Large intestine (tissue), 3 donors: ENCODE data around the gene TLCD4. TPM values are rescaled to one million over a fixed set of nuclear protein-coding genes. Genes with fewer than 3 reads are reported as not detected.

Experiments used
- DNase-seq, 2 donors: peaks; one replicate each; pipeline versions ENCODE4 v3.0.0 to v3.0.0-alpha.2; 2013
- H3K27ac ChIP-seq: one replicate; pipeline ENCODE4 v1.5.1; 2013; ENCODE audit warnings: low read length
- H3K27me3 ChIP-seq: 2 replicates; pipeline ENCODE4 v1.6.1; 2013; ENCODE audit warnings: low read length; ENCODE audit not compliant: control insufficient read depth, insufficient read depth
- H3K36me3 ChIP-seq: 2 replicates; pipeline ENCODE4 v1.6.1; 2013; ENCODE audit warnings: low read length; ENCODE audit not compliant: control insufficient read depth, insufficient read depth
- H3K4me1 ChIP-seq: one replicate; pipeline ENCODE4 v1.6.1; 2013; ENCODE audit warnings: low read length; ENCODE audit not compliant: control insufficient read depth, insufficient read depth
- H3K4me3 ChIP-seq: one replicate; pipeline ENCODE4 v1.5.1; 2013; ENCODE audit warnings: low read length
- H3K9me3 ChIP-seq: one replicate; pipeline ENCODE4 v1.6.1; 2013; ENCODE audit warnings: mild to moderate bottlenecking, low read depth, low read length, moderate library complexity; ENCODE audit not compliant: control insufficient read depth
- WGBS: methylation state at CpG from one replicate; pipeline ENCODE4 v1.1.5; 2013; ENCODE audit warnings: low lambda C conversion rate; ENCODE audit not compliant: insufficient coverage; 5-methylcytosine and 5-hydroxymethylcytosine counted together
- polyA plus RNA-seq: library from polyadenylated mRNA; unstranded; fragments of 120-200 nt; gene quantifications from one replicate; pipeline ENCODE4 v1.2.1, GENCODE V29; 2013

TLCD4 gene
- polyA plus RNA-seq, 1 donor: 4.9 TPM

DNA sequence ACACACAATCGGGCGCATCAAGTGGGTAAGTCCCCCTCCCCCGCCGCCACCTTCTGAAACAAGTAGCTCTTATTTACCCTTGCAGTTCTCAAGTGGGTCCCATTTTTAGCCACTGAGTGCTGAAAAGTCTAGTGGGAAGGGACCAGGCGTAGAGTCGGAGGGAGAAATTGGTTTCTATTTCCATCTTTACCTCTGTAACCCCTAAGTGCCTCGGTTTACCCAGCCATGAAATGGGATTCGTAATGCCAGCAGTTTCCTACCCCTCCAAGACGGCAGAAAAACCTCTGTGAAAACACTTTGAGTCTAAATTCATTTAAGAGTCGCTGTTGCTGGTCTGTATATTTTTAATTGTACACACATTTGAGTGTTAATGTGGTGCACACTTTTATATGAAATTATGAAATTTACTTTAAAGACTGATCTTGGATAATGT is 928 bp downstream of the TLCD4 start:
- no CpG with 5 or more reads among the region's 10 CpGs for WGBS
- H3K4me1 ChIP-seq: peaks cover 3% of the 10 kb centered on the region
- H3K27me3 ChIP-seq: peaks cover 3% of the 10 kb centered on the region

DNA sequence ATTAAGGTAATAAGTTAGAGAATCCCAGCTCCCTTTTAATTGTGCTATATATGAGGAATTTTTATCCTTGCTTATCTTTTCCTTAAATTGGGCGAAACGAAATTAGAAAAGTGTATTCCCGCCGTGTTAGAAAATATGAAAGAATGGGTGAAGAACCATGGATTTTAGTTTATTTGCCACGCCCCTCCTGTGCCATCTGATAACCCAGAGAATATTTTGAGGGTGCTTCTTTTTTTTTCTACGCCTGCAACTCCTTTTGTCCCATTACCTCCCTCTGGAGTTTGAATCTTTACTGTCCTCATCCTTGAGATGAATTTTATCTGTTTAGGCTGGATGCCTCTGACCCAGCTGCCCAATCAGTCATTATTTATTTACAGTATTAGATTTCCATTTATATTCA is 1.6 kb downstream of the TLCD4 start:
- H3K4me3 ChIP-seq: no peak overlapping the region
- peaks cover 3% of the 10 kb centered on the region for H3K4me1 ChIP-seq
- H3K27me3 ChIP-seq: peaks cover 3% of the 10 kb centered on the region
- no peak overlapping the region for H3K27ac ChIP-seq
- no peaks in the 10 kb centered on the region for H3K9me3 ChIP-seq
- H3K36me3 ChIP-seq: no peaks in the 10 kb centered on the region
- DNase-seq: no peak
- 100% methylated on average over 2 of the region's 6 CpGs for WGBS

More for the DNA sequence above, 928 bp downstream of the TLCD4 start:
- H3K9me3 ChIP-seq: no peaks in the 10 kb centered on the region
- no peak for DNase-seq
- H3K4me3 ChIP-seq: peak overlapping the region; percentile 66
- no peak overlapping the region for H3K27ac ChIP-seq
- H3K36me3 ChIP-seq: no peaks in the 10 kb centered on the region

DNA sequence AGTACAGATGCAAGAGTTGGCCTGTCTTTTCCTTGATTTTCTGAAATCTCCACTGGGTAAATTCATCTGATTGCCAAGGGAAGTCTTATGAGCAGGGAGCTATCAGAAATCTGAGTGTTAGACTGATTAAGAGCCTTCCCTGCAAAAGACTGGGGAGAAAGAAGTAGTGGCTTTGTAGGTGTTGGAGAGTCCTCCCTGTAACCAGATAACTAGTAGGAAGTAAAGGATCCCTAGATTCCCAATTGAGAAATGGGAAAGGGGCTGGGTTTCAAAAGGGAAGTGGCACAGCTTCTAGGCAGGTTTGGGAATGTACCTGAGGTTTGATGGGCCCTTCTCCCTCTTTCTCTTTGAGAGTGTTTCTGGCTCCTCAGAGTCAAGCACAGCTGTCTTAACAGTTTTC is 2.1 kb downstream of the TLCD4 start:
- Histone ChIP-seq H3K4me1 (peaks cover 3% of the 10 kb centered on the region), H3K9me3 (no peaks in the 10 kb centered on the region), H3K4me3 (no peak overlapping the region), H3K27me3 (peaks cover 3% of the 10 kb centered on the region), H3K36me3 (no peaks in the 10 kb centered on the region), H3K27ac (no peak overlapping the region)
- DNase-seq: no peak

DNA sequence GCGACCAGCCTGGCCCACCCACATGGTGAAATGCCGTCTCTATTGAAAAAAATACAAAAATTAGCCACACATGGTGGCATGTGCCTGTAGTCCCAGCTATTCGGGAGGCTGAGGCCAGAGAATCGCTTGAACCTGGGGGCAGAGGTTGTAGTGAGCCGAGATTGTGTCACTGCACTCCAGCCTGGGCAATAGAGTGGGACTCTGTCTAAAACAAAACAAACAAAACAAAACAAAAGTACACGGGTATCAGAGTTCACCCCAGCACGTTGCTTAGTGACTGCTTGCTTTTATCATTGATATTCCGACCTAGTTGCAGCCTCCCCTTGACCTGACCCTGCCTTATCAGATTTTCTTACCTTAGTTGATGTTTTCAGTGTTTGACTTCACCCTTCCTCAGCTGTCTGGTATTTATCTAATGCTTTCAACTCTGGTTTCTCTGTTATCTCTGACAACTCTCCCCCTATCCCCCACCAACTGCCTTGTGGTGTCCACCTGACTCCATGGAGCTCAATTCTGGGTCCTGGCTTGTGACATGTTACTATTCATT is 5.1 kb downstream of the TLCD4 start:
- Histone ChIP-seq H3K27ac (no peak overlapping the region), H3K27me3 (peaks cover 3% of the 10 kb centered on the region), H3K4me3 (no peak overlapping the region), H3K36me3 (no peaks in the 10 kb centered on the region), H3K4me1 (peaks cover 7% of the 10 kb centered on the region), H3K9me3 (no peaks in the 10 kb centered on the region)
- peak; percentile 32 to 63 for DNase-seq
- whole genome bisulfite sequencing: no CpG with 5 or more reads among the region's 8 CpGs

DNA sequence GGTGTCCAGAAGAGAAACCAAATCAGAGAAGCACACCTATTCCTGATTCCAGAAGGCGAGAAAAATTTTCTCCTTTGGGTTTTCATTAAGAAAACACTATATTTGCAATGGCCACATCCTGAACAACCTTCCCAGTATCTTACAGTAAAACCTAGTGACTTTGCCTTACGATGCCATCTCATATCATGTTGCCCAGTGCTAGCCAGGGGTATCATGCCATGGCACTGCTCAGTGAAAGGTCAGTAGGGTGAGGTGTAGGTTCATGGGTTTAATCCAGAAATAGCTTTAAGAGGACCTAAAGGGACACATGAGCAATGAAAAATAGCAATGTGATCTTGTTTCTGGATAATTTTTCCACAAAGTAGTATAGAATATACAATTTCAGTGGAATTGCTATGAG is 7.2 kb downstream of the TLCD4 start:
- peaks cover 7% of the 10 kb centered on the region for H3K4me1 ChIP-seq
- DNase-seq: no peak
- no peaks in the 10 kb centered on the region for H3K9me3 ChIP-seq
- H3K27me3 ChIP-seq: no peaks in the 10 kb centered on the region
- no peaks in the 10 kb centered on the region for H3K36me3 ChIP-seq
- WGBS: no CpG with 5 or more reads among the region's 2 CpGs
- no peak overlapping the region for H3K27ac ChIP-seq
- H3K4me3 ChIP-seq: no peak overlapping the region

DNA sequence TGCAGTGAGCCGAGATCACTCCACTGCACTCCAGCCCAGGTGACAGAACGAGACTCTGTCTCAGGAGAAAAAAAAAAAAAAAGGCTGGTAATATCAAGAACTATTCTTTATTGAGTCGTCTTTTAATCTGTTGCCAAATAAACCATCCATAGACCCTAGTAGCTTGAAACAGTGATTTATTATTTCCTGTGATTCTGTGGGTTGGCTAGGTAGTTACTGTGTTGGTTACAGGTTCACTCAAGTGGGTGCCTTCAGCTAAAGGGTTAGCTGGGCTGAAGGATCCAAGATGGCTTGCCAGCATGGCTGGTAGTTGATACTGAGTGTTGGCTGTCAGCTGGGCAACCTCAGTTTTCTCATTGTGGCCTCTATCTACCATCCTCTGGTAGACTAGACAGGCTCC is 9.2 kb downstream of the TLCD4 start:
- H3K4me1 ChIP-seq: peaks cover 7% of the 10 kb centered on the region

DNA sequence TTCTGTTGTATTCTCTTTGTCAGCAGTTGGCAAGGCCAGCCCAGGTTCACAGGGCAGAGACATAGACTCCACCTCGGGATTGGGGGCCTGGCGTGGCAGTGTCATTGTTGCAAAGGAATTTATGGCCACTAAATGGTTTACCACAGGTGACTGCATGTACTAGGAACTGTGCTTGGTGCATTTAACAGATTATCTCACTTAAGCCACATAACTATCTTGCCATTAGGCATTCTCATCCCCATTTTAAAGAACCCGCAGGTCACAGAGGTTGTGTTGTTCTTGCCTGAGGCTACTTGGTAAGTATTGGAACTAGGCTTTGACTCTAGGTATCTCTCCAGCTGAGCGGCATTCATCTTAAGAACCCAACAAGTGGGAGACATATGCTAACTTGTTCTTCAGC is 9.7 kb downstream of the TLCD4 start:
- WGBS: no CpG with 5 or more reads among the region's 4 CpGs
- Histone ChIP-seq H3K36me3 (no peaks in the 10 kb centered on the region), H3K9me3 (no peaks in the 10 kb centered on the region), H3K27me3 (no peaks in the 10 kb centered on the region), H3K4me1 (peaks cover 7% of the 10 kb centered on the region), H3K27ac (no peak overlapping the region), H3K4me3 (no peak overlapping the region)
- peak; percentile 38 to 64 for DNase-seq

More for the DNA sequence above, 9.2 kb downstream of the TLCD4 start:
- WGBS: 100% methylated on average over 2 of the region's 3 CpGs
- no peak overlapping the region for H3K4me3 ChIP-seq
- H3K27ac ChIP-seq: peak overlapping the region; percentile 25
- no peak for DNase-seq
- H3K9me3 ChIP-seq: no peaks in the 10 kb centered on the region
- H3K36me3 ChIP-seq: no peaks in the 10 kb centered on the region
- H3K27me3 ChIP-seq: no peaks in the 10 kb centered on the region

DNA sequence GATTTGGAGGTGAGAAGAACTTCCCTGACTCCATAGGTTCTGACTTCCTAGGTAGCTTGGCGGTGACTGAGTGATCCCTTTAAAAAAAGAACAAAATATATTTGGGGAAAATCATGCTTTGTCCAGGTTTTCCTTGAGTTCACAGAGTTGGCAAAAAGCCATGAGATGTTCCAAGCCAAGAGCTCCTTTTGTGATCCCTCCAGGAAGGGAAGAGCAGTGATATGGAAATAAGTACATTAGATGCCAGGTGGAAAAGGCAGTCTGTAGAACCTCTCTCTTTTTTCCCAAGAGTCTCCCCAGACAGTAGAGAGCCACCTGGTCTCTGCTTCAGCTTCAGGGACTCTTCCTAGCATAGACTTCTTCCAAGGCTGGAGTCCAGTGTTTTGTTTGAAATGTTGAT is 10.2 kb downstream of the TLCD4 start:
- Histone ChIP-seq H3K27ac (no peak overlapping the region), H3K9me3 (no peaks in the 10 kb centered on the region), H3K36me3 (no peaks in the 10 kb centered on the region), H3K4me1 (peaks cover 7% of the 10 kb centered on the region), H3K27me3 (no peaks in the 10 kb centered on the region), H3K4me3 (no peak overlapping the region)
- no CpG with 5 or more reads among the region's 1 CpG for WGBS
- no peak for DNase-seq

DNA sequence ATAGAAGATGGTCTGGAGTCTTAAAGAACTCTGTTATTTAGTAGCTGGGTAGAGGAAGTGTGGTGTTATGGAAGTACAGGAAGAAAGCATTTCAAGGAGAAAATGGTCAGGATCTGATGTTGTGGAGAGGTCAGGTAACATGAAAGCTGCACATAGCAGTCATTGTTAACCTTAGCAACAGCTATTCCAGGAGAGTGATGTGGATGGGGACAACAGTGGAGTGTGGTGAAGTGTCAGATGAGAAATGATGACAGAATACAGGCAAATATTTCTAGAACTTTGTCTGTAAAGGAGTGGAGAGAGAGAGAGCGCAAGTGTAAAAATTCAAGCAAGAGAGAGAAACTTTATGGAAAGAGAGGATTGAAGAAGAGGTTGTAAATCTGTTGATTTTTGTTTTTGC is 15.6 kb downstream of the TLCD4 start:
- no peaks in the 10 kb centered on the region for H3K36me3 ChIP-seq
- H3K27ac ChIP-seq: no peak overlapping the region
- H3K9me3 ChIP-seq: no peaks in the 10 kb centered on the region
- no peak for DNase-seq
- no peaks in the 10 kb centered on the region for H3K27me3 ChIP-seq
- 100% methylated on average over 1 of the region's 1 CpG for WGBS
- no peaks in the 10 kb centered on the region for H3K4me1 ChIP-seq
- H3K4me3 ChIP-seq: no peak overlapping the region

DNA sequence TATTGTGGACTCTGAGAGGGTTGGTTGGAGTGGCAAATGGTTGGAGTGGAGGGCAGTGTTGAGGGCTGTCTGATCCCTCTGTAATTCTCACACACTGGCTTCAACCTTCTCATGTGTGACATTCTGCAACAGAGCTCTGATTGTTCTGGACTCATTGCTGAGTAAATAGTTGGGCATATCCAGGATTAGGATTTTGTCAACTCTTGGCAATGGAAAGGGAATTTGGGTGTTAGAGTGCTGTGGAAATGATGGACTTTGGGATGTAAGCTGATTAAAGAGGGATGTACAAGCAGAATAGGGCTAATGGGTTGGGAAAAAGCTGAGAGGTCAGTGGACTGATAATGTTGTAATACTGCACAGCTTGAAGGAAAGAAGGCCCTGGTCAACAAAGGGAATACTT is 16.5 kb downstream of the TLCD4 start:
- Histone ChIP-seq H3K4me1 (no peaks in the 10 kb centered on the region), H3K9me3 (no peaks in the 10 kb centered on the region), H3K27me3 (no peaks in the 10 kb centered on the region), H3K36me3 (no peaks in the 10 kb centered on the region), H3K27ac (no peak overlapping the region), H3K4me3 (no peak overlapping the region)
- no peak for DNase-seq

DNA sequence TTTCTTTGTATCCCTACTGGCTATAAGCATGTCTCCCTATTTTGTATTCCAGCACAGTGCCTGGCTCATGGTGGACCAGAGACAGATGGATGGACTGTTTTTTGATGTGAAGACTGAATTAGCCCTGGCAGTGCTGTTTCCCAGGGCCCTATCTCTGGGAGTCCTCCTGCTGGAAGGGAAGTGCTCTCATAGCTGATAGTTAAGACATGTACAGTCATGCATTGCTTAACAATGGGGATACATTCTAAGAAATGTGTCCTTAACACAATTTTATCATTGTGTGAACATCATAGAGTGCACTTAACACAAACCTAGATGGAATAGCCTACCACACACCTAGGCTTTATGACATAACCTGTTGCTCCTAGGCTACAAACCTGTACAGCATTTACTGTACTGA is 21.1 kb downstream of the TLCD4 start:
- H3K4me3 ChIP-seq: no peak overlapping the region
- DNase-seq: no peak
- no peaks in the 10 kb centered on the region for H3K27me3 ChIP-seq
- H3K4me1 ChIP-seq: no peaks in the 10 kb centered on the region
- H3K9me3 ChIP-seq: no peaks in the 10 kb centered on the region
- H3K27ac ChIP-seq: no peak overlapping the region
- no peaks in the 10 kb centered on the region for H3K36me3 ChIP-seq
